HL-60 (cell line): ENCODE data around the gene IGLL5.

ENCODE experiments used
- DNase-seq, 2 experiments: peaks; one replicate each; pipeline ENCODE4 v3.0.0-alpha.2; 2010 to 2020; ENCODE audit warnings: low read depth in 1 of 2, low spot score in 1 of 2
- H3K27ac ChIP-seq: fragments of 250-450 bp; sonication (Bioruptor Pico); replicated peaks from 2 replicates; pipeline ENCODE4 v1.5.1; 2020; ENCODE audit warnings: mild to moderate bottlenecking, moderate library complexity
- H3K27me3 ChIP-seq: fragments of 250-450 bp; sonication (Bioruptor Pico); 2 replicates; pipeline ENCODE4 v1.5.1; 2021; ENCODE audit warnings: mild to moderate bottlenecking, moderate library complexity; ENCODE audit not compliant: insufficient read depth, poor library complexity, severe bottlenecking
- H3K4me3 ChIP-seq: replicated peaks from 2 replicates; pipeline ENCODE4 v1.5.1; 2011; ENCODE audit warnings: mild to moderate bottlenecking, control low read depth, low read length; ENCODE audit not compliant: insufficient read depth
- CTCF ChIP-seq: IDR thresholded peaks from one replicate; pipeline ENCODE4 v1.5.1; 2011; ENCODE audit warnings: low read length, control low read depth, inconsistent platforms; ENCODE audit not compliant: insufficient read depth
- GABPA ChIP-seq: IDR thresholded peaks from 2 replicates; pipeline ENCODE4 v1.6.1; 2012; ENCODE audit warnings: low read depth
- POLR2AphosphoS5 ChIP-seq: IDR thresholded peaks from 2 replicates; pipeline ENCODE4 v1.6.1; 2012; ENCODE audit warnings: low read depth
- REST ChIP-seq: IDR thresholded peaks from 2 replicates; pipeline ENCODE4 v1.6.1; 2012; ENCODE audit warnings: low read depth; ENCODE audit not compliant: insufficient replicate concordance
- SPI1 ChIP-seq: IDR thresholded peaks from 2 replicates; pipeline ENCODE4 v1.6.1; 2012; ENCODE audit warnings: low read depth, mild to moderate bottlenecking, borderline replicate concordance

IGLL5 gene

GRCh38 chr22:22916215-22916951 is 28.8 kb downstream of the IGLL5 start:
- Histone ChIP-seq H3K27ac (no peak overlapping the region), H3K27me3 (peaks cover 2% of the 10 kb centered on the region), H3K4me3 (no peak overlapping the region)
- DNase-seq, result no peak
- TF ChIP-seq SPI1, result no peak

- H3K27me3 ChIP-seq, result no peaks in the 10 kb centered on the region
These were observed 29.3 kb downstream of the IGLL5 start for GRCh38 chr22:22916952-22917290.

GRCh38 chr22:22917377-22917776 is 29.8 kb downstream of the IGLL5 start:
- Histone ChIP-seq H3K4me3 (no peak overlapping the region), H3K27ac (no peak overlapping the region), H3K27me3 (no peaks in the 10 kb centered on the region)
- TF ChIP-seq CTCF, result no peak
- TF ChIP-seq SPI1, result no peak
- TF ChIP-seq GABPA, result no peak
- TF ChIP-seq POLR2AphosphoS5, result no peak
- TF ChIP-seq REST, result no peak
- DNase-seq, result no peak

More at GRCh38 chr22:22916952-22917290, 29.3 kb downstream of the IGLL5 start:
- Histone ChIP-seq H3K27ac (no peak overlapping the region), H3K4me3 (no peak overlapping the region)
- no peak for DNase-seq
- TF ChIP-seq GABPA, result no peak
- TF ChIP-seq CTCF, result no peak
- no peak for TF ChIP-seq REST
- TF ChIP-seq SPI1, result no peak
- TF ChIP-seq POLR2AphosphoS5, result no peak

- DNase-seq, result no peak
- Histone ChIP-seq H3K27me3 (no peaks in the 10 kb centered on the region), H3K27ac (no peak overlapping the region), H3K4me3 (no peak overlapping the region)
- TF ChIP-seq SPI1 (no peak), CTCF (no peak), POLR2AphosphoS5 (no peak), REST (no peak), GABPA (no peak)
These were observed 30.8 kb downstream of the IGLL5 start for GRCh38 chr22:22918297-22918965.
